Omental fat pad (tissue), 4 donors: ENCODE data around the gene PTPRG. TPM values are rescaled to one million over a fixed set of nuclear protein-coding genes. Genes with fewer than 3 reads are reported as not detected.

Source experiments
- ATAC-seq: fragments of 150-250 bp; one replicate; pipeline ENCODE4 v1.9.1; 2016; ENCODE audit warnings: mild to moderate bottlenecking, moderate library complexity; ENCODE audit not compliant: low FRiP score
- DNase-seq: peaks from one replicate; pipeline ENCODE4 v3.0.0-alpha.2; 2019; ENCODE audit warnings: low spot score
- CTCF ChIP-seq, 3 donors: fragments of 450-650 bp; IDR thresholded peaks; one replicate each; pipeline ENCODE4 v1.5.1; 2016 to 2017; ENCODE audit warnings: antibody characterized with exemption in 3 of 3, mild to moderate bottlenecking in 3 of 3, moderate library complexity in 2 of 3
- total RNA-seq, 4 donors: library from RNA; depleted of rRNA; stranded (reverse); fragments of >200 nt; gene quantifications; one replicate each; pipeline ENCODE4 v1.1.0, GENCODE V29; 2016

PTPRG gene
- total RNA-seq, 4 donors from 2014 or later = 90.0 to 172 (median 104) TPM

GRCh38 chr3:61890586-61890985 lies 329.2 kb downstream of the PTPRG start:
- no peak for ATAC-seq
- no peak for TF ChIP-seq CTCF (IDR thresholded peaks at IDR 0.05)
- DNase-seq = no peak

- DNase-seq = no peak
- TF ChIP-seq CTCF (IDR thresholded peaks at IDR 0.05) = no peak
- no peak for ATAC-seq
Observed at GRCh38 chr3:61892891-61893290, 331.5 kb downstream of the PTPRG start.

- TF ChIP-seq CTCF (IDR thresholded peaks at IDR 0.05) = no peak
- DNase-seq (no peak), ATAC-seq (no peak)
Observed at GRCh38 chr3:61893840-61894566, 332.6 kb downstream of the PTPRG start.

- DNase-seq (peak; percentile 80), ATAC-seq (peak; percentile 88)
- no peak for TF ChIP-seq CTCF (IDR thresholded peaks at IDR 0.05)
Observed at GRCh38 chr3:61894988-61895935, 333.9 kb downstream of the PTPRG start.

- DNase-seq (no peak), ATAC-seq (no peak)
- TF ChIP-seq CTCF (IDR thresholded peaks at IDR 0.05) = no peak
Observed at GRCh38 chr3:61896251-61896650, 334.9 kb downstream of the PTPRG start.

GRCh38 chr3:61897848-61898247 lies 336.5 kb downstream of the PTPRG start:
- no peak for TF ChIP-seq CTCF (IDR thresholded peaks at IDR 0.05)
- no peak for ATAC-seq
- no peak for DNase-seq
